Measurements from ENCODE around the gene RALBP1.
"Not testable (repeated sequence)": the region's sequence is repeated elsewhere in the genome, so short reads cannot be mapped to it uniquely, and the experiment has no call there.

RALBP1 gene

DNA sequence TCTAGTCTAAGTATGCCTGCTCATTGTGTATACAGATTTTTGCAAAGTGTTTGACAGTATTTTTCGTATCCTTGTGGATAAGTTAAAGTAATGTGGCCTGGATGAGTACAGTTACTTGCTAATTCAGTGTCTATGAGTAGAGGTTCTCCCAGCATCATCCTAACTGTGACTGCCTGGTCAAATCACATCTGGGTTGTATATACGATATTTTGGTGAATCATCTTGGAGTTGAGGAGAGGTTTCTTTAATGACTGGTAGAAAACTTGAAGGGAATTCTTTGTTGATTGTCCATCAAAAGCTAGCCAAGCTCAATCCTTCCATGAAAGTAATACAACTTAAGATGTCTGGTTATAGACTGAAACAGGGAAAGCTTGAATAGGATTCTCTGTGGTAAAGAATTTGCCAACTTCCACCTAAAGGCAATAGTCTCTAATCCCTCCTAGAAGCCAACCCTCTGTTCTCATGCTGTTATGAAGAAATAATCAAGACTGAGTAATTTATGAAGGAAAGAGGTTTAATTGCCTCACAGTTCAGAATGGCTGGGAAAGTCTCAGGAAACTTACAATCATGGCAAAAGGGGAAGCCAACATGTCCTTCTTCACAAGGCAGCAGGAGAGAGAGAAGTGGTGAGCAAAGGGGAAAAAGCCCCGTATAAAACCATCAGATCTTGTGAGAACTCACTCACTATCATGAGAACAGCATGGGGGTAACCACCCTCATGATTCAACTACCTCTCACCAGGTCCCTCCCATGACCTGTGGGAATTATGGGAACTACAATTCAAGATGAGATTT, 19.4 kb upstream of the RALBP1 start:
- DNase-seq, result no peak

DNA sequence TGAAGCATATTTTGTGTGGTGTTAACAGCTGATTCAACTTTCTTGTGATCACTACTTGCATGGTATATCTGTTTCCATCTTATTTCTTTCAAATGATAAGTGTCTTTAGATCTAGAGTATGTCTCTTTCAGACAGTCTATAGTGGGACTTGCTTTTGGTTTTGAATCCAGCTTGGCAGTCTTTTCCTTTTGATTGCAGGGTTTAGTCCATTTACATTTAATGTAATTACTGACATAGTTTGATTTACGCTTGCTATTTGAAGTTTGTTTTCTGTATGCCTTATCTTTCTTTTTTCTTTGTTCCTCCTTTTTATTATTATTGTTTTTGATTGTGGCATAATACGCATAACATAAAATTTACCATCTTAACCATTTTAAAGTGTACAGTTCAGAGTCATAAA, 9.2 kb upstream of the RALBP1 start:
- DNase-seq, result no peak

DNA sequence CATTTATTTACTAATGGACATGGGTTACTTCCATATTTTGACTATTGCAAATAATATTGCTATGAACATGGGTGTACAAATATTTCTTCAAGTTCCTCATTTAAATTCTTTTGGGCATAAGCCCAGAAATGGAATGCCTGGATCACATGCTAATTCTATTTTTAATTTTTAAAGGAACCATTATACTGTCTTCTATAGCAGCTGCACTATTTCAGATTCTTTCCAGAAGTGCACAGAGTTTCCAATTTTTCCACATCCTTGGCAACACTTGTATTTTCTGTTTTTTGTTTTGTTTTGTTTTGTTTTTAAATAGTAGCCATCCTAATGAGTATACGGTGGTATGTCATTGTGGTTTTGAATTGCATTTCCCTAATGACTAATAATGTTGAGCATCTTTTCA, 8.5 kb upstream of the RALBP1 start:
- no peak for DNase-seq

DNA sequence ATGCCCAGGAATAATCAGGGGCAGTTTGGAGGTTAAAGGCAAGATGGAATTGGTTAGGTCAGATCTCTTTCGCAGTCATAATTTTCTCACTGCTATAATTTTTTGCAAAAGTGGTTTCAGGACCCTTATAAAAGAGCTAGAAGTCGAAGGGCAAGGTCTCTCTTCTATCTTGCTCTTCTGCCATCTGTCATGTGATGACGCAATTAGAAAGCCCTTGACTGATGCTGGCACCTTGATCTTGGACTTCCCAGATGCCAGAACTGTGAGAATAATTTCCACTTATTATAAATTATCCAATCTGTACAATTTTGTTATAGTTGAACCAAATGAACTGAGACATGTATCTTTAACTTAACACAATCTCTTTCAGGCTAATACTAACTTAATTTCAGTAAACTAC, 6.3 kb upstream of the RALBP1 start:
- no peak for DNase-seq

DNA sequence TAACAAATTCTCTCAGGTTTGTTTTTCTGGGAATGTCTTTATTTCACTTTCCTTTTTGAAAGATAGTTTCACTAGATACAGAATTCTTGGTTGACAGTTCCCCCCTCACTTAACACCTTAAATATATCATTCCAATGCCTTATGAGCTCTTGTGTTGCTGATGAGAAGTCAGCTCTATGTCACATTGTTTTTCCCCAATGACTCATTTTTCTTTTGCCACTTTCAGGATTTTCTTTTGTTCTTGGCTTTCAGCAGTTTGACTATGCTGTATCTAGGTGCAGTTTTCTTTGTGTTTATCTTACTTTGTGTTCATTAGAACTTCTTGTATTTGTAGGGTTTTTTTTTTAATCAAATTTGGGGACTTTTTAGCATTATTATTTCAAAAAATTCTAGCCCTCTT, 5.6 kb upstream of the RALBP1 start:
- DNase-seq, result no peak

DNA sequence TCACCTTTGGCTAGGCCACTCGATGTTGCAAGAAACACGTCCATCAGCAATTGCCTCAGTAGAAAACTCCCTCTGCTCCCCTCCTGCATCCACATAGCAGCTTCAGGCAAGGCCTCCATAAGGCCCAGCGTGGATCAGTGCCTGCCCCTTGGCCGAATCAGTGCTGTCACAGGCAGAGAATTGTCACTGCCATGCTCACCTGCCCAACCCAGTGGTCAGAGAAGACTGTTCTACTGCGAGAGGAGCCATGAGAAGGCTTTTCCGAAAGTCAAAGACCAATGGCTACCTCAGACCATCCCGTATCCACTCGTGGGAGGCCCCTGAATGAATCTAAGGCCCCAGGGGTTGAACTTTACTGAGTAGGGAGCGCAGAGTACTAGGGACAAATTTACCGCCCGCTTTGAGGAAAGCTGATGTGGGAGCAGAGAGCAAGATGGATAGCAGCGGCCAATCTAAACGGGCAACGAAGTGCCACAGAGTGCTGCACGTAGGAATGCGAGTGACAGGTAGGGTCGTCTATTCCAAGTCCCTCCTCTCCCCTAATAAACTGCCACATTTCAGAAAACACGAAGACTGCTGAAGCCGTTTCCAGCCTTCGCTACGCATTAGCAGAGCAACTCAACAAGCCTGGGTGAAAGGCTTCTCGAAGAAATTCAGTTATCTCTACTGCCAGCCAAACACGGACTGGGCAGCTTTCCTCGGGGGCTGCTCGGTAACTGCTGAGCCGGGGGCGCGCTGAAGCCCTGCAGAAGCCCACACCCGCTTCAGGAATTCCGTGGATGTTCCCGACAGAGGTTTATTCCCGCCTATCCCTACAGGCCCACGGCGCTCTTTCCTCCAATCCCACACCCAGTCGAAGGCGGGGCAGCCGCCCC, 968 bp upstream of the RALBP1 start:
- no peak for DNase-seq

DNA sequence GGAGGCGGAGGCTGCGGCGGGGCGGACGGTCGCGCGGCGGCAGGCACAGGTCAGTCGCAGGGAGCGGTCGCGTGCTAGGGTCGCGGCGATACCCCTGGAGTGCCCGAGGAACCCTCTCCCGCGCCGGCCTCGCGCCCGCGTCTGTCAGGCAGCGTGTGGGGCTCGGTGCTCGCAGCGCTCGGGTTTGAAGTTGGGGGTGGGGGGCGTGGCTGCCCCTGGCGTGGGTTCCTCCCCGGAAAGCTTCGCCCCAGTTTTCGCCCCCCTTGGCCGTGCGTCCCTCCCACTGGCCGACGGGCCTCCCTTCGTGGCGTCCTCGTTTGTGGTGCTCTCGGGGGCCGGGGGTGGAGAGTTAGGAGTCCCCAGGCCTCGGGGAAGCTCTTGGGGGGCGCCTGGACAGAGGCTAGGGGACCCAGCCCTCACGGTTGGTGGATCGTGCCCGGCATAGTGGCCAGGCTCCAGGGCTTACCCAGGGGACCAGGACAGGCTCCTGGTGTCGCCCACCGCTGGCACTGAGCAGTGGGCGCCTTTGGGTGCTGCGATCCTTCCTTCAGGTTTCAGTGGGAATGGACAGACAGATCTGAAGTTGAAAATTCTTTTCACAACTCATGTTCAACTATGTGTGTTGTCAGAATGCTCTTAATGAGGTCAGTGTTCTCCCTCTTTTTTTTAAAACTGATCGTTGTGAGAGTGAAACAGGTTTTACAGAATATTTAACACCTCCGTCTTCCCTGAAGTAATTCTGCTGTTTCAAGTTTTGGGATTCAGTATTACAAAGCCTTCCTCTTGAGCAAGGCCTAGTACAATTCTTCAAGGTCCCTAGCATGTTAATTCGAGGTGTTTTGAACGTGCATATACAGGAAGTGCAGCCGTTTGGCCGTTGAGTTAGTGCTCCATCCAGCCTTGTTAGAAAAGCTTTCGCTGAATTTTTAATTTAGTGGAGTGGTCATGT, 604 bp downstream of the RALBP1 start:
- DNase-seq, result no peak

DNA sequence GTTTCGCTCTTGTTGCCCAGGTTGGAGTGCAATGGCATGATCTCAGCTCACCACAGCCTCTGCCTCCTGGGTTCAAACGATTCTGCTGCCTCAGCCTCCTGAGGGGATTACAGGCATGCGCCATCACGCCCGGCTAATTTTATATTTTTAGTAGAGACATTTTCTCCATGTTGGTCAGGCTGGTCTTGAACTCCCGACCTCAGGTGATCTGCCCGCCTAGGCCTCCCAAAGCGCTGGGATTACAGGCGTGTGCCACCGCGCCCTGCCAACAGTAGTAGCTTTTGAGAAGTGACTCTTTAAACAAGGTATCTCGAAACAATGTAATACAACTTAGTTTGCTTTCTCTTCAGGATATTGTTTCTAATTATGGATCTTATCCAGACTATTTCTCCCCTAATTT, 1.6 kb downstream of the RALBP1 start:
- DNase-seq, result not testable (repeated sequence)

DNA sequence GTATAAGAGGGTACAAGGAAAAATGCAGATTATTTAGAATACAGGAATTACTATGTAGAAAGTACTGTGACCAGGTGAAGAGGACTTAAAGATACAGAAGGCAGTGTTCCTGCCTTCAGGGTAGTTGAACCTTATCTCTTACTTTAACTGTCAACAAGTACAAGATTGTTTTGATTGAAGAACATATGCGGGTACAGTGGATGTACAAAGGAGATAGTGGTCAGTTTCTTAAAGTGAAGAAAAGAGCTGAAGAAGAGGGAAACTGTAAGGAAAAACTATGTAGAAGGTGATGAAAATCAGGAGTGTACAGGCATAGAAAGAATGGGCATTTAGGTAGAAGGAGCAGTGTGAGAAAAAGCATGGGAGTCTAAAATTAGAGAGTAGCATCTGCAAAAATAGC, 2.2 kb downstream of the RALBP1 start:
- DNase-seq, result no peak

DNA sequence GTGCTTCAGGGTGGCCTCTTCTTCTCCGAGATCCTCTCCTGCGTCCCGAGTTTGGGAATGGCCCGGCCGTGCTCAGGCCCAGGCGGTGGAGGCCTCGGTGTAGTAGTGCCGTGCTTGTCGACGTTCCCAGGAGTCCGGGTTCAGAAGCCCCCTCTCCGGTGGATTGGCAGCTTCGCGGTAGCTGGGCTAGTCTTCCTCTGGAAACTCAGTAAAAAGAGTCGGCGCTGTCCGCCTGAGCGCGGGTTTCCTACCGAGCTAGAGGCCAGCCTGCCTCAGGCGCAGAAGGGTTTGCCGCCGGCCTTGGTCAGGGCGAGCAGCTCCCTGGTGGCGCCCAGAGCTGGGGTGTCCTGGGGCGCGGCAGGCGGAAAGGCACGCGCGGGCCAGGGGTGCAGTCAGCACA, 3.2 kb downstream of the RALBP1 start:
- no peak for DNase-seq

DNA sequence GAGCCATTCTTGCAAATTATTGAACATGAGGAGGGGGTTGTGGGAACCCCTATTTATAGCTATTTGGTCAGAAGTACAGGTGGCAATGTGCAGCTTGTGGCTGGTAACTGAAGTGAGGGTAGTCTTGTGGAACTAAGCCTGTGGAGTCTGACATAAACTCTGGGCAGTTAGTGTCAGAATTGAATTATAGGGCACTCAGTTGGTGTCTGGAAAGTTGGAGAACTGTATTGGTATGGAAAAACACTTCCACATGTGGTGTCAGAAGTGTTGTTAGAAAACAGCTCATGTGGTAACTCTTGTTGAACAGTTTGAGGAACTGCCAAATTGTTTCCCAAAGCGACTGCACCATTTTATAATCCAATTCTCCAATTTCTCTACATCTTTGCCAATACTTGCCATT, 7.5 kb downstream of the RALBP1 start:
- DNase-seq, result no peak

DNA sequence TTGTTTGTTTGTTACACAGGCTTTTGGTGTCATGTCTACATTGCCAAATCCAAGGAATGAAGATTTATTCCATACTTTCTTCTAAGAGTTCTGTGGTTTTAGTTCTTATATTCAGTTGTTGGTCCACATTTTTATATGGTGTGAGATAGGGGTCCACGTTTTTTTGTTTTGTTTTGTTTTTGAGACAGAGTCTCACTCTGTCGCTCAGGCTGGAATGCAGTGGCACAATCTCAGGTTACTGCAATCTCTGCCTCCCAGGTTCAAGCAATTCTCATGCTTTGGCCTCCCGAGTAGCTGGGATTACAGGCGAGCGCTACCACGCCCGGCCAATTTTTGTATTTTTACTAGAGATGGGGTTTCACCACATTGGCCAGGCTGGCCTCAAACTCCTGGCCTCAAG, 8.2 kb downstream of the RALBP1 start:
- DNase-seq, result no peak

DNA sequence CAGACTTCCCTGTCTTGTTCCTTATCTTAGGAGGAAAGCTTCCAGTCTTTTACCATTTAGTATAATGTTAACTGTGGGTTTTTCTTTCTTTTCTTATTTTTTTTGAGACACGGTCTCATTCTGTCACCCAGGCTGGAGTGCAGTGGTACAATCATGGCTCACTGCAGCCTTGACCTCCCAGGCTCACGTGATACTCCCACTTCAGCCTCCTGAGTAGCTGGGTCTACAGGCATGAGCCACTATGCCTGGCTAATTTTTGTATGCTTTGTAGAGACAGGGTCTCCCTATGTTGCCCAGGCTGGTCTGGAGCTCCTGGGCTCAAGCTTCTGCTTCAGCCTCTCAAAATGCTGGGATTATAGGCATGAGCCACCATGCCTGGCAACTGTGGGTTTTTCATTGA, 9.5 kb downstream of the RALBP1 start:
- DNase-seq, result not testable (repeated sequence)

DNA sequence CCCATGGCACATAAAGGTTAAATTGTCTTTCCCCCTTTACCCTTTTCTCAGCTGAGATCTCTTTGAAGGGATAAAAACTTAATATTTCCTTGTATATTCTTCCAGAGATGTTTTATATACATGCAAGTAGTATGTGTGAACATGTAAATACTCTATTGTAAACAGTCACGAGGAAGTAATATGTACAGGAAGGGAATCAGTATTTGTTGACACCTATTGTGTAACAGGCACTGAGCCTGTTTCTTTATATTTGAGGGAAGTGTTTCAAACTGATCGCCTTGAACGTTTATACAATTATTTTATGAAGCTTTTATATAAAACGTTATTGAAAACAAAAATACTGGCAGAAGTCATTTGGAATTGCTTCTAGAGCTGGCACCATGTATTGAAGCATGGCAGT, 13.2 kb downstream of the RALBP1 start:
- no peak for DNase-seq

DNA sequence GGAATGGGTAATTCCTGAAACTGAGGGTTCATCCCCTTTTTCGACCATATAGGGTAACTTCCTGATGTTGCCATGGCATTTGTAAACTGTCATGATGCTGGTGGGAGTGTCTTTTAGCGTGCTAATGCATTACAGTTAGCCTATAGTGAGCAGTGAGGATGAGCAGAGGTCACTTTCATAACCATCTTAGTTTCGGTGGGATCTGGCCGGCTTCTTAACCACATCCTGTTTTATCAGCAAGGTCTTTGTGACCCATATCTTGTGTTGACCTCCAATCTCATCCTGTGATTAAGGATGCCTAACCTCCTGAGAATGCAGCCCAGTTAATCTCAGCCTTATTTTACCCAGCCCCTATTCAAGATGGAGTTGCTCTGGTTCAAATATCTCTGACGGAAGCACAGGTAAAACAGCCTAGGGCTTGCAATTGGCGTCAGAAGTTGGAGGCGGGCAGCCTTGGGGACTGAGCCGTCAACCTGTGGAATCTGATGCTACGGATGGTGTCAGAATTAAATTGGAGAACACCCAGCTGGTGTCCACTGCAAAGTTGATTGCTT, 19.5 kb downstream of the RALBP1 start:
- DNase-seq, result no peak

DNA sequence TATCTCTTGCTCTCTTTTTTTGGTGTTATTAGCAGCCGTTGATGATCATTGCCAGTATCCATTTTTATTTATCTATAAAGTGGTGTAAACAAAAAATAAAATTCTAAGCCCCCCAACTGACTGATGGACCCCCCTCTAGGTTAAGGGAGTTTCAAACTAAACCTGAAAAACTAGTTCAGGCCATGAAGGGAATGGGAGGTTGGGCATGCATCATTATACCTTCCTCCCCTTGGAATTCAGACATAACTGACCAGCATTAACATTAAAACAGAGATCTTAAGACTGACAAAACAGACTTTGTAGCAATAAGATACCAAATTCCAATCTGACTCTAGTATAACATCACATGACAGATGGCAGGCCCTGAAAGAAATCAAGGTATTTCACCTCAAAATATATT, 20.2 kb downstream of the RALBP1 start:
- no peak for DNase-seq

DNA sequence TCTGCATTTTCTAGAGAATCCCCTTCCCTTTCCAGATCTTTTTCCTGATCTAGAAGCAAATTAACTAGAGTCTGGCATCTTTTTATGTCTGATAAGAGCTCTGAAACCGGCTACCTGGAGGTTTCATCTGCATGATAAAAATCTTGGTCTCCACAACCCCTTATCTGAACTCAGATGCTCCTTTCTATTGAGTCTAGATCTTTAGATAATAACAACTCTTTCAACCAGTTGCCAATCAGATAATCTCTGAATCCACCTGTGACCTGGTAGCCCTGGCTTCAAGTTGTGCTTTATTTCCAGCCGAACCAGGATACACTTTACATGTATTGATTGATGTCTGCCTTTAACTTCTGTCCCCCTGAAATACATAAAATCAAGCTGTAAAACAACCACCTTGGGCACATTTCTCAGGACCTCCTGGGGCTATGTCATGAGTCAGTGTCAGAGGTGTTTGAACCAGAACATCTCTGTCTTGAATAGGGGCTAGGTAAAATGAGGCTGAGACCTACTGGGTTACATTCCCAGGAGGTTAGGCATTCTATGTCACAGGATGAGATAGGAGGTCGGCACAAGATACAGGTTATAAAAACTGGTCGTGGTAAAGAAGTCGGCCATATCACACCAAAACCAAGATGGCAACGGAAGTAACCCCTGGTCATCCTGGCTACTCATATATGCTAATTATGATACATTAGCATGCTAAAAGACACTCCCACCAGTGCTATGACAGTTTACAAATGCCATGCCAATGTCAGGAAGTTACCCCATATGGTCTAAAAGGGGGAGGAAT, 20.8 kb downstream of the RALBP1 start:
- DNase-seq, result no peak

DNA sequence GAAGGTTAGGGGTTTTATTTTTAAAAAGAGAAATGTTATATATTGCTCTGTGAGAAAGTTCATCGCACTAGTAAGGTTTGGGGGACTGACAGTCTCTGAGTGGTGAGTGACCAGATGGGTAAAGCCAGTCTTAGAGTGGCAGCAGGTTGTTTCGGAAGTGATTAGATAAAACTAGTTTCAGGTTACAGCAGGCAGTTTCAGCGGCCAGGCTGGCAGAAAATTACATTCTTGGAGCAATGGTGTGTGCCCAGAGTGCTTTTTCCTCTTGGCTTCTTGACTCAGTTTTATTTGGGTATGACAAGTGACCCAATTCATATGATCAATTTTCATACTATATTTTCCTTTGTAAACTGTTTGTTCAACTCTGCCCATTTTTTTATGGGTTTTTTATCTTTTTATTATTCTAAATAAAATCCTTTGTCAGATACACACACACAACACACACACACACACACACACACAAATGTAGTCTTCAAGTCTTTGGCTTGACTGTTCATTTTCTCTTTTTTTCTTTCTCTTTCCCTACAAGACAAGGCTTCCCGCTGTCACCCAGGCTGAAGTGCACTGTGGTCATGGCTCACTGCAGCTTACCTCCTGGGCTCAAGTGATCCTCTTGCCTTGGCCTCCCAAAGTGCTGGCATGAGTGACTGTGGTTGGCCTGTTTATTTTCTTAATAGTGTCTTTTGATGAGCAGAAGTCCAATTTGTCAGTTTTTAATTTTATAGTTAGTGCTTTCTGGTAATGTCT, 30.9 kb downstream of the RALBP1 start:
- peak; percentile 24 to 54 for DNase-seq

DNA sequence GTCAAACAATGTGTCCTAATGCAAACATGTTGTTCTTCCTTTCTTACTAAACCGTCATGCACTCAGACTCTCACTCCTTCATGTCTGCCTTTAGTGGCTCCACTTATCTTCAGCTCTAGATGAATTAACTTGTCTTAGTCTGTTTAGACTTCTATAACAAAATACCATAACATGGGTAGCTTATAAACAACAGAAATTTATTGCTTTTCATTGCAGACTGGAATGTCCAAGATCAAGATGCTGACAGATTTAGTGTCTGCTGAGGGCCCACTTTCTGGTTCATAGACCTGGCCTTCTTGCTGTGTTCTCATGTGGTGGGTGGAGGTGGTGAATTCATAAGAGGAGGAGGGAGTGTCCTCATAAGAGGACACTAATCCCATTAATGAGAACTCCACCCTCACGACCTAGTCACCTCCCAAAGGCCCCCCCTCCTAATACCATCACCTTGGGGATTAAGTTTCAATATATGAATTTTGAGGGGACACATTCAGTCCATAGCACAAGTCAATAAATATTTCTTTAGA, 32.3 kb downstream of the RALBP1 start:
- DNase-seq, result no peak

DNA sequence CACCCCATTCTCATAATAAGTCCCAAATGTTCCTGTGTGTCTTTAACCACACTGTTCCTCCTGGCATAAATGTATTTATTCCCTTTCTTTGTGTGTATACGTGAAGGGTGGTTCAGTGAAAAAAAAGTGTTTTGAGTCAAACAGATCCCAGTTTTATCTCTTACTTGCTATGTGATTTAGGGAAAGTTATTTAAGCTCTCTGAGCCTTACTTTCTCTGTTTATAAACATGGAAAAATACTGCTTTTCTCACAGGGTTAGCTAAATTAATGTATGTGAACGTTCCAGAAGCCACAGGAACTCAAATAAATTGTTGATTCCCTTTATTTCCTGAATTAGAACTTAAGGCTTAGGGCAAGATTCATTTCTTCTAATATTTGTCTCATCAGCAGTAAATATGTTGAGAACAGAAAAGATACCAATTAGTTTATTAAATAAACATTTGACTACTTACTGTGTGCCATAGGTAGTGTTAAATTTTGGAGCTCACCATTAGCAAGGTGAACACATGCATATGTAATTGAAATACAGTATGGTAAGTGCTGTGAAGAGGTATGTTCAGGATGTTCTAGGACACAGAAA, 33.2 kb downstream of the RALBP1 start:
- DNase-seq, result no peak
